ENCODE data around the gene GAMT.

GRCh38 chr19:1437609-1438008, 36.3 kb upstream of the GAMT start:
- no peak for TF ChIP-seq CTCF (IDR thresholded peaks at IDR 0.05)
- TF ChIP-seq POLR2A (IDR thresholded peaks at IDR 0.05), result no peak
